ENCODE results near the gene MPP3.

The MPP3 gene

DNA sequence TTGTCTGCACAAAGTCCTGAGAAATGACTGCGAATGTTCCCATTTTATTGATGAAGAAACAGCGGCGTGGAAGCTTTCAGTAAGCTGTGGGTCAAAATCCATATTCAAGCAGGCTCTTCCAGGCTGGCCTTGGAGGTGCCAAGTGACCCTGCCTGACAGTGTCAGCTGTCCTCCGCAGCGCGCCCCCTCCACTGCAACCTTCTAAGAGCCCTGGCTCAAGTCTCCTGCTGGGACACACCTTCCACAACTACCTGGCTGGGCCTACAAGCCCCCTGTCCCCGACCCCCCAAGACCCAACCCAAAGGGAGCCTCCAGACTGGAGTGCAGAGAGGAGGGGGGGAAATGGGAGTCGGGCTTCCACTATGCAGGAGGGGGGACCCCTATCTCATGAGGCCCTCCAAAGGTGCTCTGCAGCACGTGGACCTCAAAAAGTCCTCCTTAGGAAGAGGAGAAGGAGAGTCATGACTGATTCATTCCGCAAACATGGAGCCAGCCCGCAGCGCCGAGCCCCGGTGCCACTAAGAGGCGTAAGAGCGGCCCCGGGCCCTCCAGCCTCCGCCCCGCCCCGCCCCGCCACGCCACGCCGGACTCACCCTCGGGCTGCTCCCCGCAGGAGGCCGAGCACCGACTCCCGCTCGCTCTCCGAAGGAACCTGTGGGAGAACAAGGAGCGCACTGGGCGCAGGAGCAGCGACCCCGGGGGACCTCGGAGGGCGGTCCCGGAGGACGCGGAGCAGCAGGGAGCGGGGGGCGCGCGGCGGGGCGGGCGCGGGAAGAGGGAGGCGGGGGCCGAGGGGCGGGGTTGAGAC is 574 bp downstream of the MPP3 start:
- DNase-seq, result peak in 8 of 58 donors; percentile 8 to 62 (median 38)

DNA sequence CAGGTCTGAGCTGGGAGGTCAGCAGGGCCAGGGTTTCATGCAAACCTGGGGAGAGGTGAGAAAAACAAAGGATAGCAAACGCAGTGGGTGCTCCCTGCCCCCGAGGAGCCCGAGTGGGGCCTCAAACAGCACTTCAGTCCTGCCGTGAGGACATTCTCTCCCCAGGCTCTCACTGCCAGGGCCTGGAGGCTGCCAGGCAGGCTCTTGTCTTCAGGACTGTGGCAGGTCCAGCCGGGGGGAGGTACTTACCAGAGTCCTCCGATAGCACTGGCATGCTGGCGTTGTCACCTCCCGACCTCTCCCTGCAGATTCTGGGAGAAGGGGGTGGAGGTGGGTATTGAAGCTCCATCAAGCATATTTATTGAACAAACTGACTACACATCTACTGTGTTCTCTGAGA is 1.3 kb downstream of the MPP3 start:
- no peak for DNase-seq

DNA sequence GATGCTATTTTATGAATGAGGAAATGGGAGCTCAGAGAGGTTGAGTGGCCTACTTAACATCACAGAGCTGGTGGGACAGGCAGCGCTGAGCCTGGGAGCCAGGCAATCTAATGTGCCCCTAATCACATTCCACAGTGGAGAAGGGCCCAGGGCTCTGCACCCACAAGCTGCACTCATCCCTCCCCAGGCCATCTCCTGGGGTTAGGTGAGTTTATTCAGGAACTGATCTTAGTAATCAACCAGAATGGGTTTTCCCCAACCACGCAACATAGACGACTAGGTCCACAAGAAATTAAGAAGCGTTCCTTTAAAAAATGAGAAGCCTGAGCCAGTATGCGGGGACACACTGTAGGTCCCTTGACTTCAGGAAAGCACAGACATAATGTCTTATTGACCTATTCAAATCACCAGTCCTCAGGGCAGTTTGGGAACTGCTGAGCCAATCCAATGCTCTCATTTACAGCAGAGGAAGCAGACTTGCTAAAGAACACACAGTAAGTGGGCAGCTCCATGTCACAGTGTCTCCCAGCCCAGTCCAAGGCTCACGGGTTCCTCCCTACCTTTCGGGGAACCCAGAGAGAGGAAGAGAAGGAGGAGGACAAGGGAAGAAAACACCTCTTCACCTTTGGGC is 2.3 kb downstream of the MPP3 start:
- no peak for DNase-seq

DNA sequence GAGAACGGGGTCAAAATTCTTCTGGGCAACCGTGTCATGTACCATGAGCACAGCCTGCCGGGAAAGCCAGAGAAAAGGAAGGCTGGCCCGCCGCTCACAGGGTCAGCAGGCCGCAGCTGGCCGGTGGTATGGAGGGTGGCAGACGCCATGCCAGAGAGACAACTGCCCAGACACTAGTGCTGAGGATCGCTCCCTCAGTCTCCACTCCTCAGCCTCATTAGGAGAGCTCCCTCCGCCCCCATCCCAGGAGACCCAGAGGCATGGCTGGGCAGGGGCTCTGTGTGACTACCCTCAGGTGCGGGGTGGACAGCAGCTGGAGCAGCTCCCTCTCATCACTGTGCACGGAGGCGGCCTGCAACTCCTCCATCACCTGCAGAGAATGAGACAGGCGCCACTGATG is 3.2 kb downstream of the MPP3 start:
- no peak for DNase-seq

DNA sequence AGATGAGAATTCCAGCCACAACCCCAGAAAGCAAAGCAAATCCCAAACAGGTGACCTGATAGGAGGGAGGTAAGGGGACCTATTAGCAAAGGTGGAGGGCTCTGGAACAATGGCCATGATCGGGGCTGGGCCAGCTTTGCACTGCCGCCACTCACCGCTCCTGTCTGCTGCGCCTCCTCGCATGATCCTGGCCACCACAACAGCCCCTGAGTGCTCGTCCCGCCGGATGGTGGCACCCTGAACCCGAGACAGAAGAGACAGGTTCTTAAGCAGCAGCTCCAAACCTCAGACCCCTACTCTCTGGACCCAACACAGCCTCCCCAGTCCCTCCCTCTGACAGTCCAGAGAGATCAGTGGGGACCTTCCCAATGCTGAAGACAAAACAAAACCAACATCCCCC is 5.3 kb downstream of the MPP3 start:
- DNase-seq, result no peak

DNA sequence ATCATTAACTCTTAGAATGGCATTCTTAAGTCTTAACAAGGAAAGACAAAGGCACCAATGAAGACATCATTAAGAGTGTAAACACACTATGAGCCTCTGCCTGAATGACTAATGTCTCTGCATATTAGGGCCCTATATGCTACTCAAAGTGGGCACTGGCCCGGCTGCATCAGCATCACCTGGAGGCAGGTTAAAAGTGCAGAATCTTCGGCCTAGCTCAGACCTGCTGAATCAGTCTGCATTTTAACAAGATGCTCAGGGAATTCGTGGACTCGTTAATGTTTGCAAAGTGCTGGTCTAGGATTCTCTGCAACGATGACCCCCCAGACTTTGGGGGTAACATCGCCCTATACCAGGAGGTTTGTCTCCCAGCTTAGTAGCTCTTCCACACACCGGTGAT is 6.7 kb downstream of the MPP3 start:
- DNase-seq, result no peak

DNA sequence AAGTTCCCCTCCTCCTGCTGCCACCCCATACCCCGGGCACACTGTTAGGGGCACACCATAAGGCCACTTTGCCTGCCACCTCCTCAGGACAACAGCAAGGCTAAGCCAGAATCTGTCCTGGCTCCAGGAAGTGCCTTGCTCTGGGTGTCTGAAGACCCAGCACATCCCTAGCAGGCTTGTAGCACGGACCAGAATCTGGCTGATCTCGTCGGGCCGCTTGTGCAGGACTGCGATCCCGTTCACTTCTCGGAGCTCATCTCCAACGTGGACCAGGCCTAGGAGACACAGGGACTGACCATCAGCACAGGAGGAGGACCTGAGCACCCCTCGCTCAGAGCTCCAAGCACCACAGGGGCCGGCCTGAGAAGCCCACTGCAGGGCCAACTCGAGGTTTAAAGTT is 7.4 kb downstream of the MPP3 start:
- no peak for DNase-seq

DNA sequence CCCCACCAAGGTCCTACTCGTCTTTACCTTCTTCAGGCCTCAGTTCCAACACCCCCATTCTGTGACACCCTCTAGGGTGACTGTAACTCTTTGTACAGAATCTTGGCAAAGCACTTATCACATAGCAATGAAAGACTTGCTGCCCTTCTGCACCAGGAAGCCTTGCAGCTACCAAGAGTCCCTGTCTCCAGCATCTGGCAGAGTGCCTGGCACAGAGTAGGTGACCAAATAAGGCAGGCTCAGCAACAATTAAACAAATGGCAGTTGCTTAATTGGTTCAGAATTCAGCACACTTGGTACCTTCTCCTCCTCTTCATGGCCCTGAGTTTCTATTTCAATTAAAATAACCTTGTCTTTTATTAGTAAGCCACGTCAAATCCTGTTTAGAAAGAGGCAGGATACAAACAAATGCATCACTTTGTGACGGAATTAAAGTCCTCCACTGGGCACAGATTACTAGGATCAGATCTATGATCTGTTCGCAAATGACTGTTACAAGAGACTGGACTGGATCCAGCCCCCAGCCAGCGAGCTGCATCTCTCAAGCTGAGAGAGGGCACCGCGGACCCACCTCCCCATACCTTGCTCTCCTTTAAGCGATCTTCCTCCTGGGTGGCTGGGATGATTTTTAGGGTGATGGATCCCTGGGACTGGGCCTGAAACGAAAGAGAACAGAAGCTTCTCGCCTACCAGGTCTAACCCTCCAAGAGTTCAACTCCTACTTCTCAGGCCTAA is 9.4 kb downstream of the MPP3 start:
- DNase-seq, result peak in 1 of 58 donors; percentile 39

DNA sequence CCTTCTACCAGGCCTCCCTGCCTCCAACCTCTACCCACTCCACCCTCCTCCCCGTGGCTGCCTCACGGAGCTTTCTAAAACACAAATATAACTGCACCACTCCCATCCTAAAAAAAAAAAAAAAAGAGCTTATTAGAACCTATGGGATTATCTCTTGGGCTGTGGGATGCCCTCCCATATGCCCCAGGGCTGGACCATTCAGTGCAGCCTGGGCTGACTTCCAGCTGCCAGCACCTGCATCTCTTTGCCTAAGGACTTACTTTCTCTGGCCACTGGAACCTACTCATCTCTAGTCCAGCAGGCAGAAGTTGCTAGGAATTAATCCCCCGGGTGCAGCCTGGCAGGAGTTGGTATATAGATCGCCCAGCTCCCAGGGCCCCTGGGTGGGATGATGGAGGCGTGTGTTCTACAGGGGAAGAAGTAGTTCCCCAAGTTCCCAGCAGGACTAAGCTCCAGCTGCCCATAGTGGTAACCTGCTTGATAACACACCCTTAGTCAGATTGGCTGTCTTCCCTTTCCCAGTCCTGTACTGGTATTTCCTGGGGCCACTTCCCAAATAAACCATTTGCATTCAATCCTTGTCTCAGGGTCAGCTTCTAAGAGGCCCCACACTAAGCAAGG is 10.3 kb downstream of the MPP3 start:
- no peak for DNase-seq

DNA sequence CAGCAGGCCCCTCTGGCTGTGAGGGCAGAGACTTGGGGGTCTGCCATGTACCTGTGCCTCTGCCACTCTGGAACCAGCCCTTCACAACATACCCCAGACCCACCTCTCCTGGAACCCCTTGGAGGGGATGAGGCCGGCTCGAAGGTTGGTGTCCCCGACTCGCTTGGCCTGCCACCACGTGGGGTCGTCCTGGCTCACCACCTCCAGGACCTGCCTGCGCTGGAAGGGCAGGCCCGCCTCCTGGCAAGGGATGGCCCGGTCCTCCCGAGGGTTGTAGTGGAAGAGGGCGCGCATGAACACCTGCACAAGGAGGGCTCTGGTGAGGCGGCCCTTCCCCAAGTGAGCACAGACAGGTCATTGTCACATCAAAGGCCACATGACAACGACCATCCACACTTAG is 12.2 kb downstream of the MPP3 start:
- DNase-seq, result no peak

DNA sequence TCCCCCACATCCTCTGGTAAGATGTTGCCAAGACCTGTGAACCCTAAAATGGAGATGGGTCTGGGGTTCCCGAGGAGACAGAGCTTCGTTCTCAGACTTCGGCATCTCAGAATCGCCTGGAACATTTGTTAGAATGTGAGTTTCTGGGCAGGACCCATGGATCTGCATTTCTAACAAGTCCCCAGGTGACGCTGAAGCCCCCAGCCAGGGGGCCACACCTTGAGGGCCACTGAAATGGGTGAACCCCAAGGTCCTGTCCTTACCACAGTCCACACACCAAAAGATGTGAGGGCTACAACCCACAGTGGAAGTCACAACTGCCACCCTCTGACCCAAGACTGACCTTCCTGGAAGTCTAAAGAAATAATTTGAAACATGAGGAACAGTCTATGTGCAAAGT is 14.0 kb downstream of the MPP3 start:
- no peak for DNase-seq

DNA sequence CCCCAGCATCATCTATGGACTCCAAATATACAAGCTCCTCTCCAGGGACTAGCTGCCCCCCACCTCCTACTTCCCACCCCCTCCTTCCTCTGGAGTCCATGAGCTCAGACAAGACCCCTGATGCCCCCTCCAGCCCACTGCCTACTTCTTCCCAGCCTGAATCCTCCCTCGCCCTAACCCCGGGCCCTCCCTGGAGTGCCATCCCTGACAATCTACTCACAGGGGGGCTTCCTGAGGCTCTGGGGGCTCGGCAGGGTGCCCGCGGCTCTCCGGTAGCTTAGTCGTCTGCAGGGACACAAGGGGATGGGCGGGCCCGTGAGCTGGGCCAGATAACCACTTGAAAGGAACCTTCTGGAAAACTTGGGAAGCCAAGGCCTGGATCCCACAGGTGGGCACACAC is 15.1 kb downstream of the MPP3 start:
- no peak for DNase-seq

DNA sequence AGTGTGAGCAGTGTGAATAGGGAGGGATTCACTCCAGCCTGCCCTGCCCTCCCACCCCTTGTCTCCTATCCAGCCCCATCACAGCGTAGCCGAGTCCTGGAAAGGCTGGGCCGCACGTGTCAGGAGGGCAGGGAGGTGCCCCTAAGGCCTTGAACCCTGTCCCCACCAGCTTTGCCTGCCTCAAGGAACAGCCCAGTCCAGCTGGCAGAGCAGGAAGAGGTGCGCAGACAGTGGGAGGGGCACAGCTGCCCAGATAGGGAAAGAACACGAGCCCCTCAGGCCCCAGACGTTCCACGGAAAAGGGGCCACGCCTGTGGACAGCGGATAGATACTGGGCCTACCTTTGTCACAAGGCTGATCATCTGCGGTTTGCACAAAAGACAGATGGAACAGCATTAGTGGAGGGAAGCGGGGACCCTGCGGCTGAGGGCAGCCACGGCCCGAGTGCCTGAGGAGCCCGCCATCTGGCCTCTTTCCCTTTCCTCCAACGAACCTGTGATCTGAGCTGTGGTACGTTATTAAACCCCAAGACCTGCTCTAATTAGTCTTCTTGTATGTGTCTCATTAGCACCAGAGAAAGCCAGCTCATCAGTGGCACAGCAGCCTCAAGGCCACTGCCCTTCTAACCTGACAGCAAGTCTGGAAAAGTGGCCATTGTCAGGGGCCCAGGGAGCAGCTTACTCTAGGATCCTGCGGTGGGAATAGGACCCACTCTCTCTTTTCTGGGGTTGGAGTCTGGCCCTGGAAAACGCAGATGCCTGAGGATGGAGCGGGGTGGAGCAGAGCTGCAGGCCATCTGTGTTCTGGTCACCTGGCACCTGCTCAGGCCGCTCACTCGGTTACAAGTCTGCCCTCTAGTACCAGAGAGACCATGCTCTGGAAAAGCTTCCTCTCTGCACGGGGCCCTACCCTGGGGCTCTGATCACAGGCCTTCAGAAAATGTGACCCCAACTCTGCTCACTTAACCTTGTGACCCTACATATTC is 16.3 kb downstream of the MPP3 start:
- no peak for DNase-seq

DNA sequence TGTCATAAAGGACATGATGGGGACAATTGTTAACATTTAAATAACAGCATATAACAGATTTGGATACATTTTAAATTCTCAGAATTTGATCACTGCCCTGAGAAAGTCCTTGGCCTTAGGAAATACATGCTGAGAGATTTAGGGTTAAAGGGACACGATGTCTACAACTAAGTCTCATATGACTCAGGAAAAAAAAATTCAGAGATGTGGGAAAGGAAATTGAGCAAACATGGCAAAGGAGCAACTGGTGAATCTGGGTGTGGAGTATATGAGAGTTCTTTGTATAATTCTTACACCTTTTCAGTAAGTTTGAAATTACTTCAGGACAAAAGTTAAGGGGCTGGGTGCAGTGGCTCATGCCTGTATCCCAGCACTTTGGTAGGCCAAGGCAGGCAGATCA is 18.2 kb downstream of the MPP3 start:
- DNase-seq, result no peak

DNA sequence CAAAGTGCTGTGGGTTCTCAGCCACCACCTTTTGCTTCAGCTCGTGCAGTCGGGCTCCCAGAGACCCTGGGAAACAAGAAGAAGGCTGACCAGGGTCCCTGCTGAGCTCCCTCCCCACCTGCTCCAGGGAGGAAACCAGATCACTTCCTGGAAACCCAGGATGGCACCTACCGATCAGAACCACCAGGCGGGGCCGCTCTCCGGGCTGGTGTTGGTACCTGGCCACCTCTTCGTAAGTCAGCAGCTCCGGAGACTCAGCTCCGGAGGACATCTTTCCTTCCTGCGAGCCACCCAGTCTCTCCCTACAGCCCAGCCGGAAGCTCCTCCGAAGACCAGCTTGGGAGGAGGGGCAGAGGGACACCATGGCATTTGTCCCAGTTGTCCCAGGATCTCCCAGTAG is 18.9 kb downstream of the MPP3 start:
- DNase-seq, result no peak

DNA sequence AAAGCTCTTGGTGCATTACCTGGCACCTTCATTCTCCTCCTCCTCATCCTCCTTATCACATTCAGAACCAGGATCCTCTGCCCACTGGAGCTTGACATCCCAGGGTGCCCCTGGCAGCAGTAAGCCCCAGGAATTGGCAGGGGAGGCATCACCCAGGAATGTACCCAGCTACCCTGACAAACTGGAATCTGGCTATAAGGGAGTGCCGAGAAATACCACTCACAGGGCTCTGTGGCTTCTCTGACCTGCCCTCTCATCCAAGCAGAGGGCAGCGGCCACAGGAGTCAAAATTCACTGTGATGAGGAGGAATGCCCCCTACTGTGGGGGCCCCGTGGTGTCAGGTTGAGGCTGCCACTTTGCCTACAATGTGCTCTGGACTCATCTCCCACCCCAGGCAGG is 19.6 kb downstream of the MPP3 start:
- no peak for DNase-seq

DNA sequence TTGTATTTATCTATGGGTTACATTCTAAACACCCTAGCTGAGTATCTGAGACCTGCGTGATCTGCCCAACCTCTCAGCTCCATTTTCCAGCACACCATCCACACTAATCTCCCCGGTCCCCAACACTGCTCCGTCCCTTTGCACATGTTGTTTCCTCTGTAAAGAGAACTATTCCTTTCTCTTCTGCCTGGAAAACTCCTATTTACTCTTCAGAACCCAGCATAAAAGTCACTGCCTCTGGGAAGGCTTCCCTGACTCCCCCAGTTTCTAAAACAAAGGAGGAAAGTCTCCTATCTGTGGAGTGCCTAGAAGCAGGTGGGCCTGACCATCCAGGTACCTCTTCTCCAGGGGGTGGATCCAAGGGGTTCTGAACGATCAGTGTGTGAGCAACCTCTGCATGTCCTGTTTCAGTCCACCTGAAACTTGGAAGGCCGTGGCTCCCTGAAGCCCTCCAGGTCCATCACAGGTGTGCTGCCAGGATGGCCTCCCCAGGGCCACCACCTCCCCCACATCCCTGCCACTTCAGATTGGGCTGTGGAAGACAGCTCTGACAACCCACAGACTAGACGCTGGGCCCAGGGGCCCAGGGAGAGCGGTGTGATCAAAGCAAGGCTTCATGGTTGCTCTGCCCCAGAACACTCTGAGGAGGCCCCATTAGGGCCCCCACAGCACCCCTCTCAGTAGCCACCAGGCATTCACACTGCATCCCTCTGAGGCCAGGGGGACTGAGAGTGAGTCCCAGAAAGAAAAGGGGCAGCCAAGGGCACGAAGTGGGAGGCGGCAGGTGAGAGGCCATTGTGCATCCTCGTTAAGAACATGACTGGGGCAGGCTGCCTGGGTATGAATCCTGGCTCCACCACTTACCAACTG is 20.3 kb downstream of the MPP3 start:
- DNase-seq, result no peak

DNA sequence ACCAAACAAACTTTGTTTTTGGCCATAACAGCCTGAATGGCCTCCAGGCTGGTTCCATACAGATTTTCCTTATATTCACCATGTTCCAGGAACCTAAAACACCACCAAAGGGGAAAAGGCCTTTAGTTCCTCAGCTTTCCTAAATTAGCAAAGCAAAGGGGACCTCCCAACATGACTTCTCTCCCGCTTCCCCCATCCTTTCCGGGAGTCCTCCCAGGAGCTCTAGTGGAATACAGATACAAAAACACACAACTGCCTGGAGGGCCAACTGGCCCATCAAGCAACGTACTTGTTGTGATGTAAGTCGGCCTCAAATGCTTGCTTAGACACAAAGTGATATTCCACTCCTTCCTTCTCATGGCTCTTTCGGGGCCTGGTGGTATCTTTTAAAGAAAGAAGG is 22.1 kb downstream of the MPP3 start:
- no peak for DNase-seq

DNA sequence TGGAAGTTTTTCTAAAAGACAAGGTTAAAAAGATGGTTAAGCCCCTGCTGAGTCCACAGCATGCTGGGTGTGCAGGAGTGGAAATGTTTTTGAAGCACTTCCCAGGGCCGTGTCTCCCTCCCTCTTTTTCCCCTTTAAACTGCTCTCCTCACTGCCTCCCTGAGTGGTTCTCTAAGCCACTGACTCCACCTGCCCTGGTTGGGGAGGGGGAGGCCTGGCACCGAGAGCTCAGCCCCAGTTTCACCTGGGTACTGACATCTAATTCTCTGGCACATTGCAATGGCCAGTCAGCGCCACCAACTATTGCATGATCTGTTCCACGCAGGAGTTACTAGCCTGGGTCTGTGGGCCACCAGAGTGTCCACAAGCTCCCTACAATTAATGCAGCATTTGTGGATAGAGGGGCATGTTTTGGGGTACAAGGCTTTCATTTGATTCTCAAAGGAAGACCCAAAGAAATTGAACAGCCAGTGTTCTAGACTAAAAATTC is 22.7 kb downstream of the MPP3 start:
- DNase-seq, result no peak

DNA sequence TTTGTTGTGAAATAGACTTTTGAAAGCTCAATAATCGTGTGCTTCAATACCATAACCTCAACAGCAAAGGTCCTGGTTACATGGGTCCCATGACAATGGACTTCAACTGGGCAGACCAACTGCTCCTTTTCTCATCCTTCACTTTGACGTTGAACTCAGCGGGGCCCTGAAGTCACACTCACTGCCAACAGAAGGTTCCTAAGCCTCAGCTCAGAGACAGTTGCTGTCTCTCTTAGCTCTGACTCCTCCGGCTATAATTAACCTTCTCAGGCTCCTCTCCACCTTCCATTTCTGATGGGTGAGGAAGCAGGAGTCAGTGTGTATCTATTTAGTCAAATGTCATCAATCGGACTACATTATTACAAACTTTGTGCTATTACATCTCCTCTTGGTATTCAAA is 23.8 kb downstream of the MPP3 start:
- DNase-seq, result no peak

All from anterior cingulate cortex (tissue), 58 donors.